IMR-90 (cell line): ENCODE data around the gene BHLHA15. TPM values are rescaled to one million over a fixed set of nuclear protein-coding genes. Genes with fewer than 3 reads are reported as not detected.

Experiments used
- ATAC-seq: fragments of 200-7000 bp; cut with Tn5 transposase; 2 replicates; pipeline ENCODE4 v1.9.1; 2020; ENCODE audit warnings: low read depth, mild to moderate bottlenecking, moderate library complexity
- BruUV-seq: library from RNA; stranded (reverse); fragments of 400-500 nt; replicated peaks from 2 replicates; lab custom pipeline; 2021; lab: Mats Ljungman, UMichigan
- CTCF ChIA-PET: fragments of 300-600 bp; formaldehyde crosslinking; extraction: SDS; loops from one replicate; lab custom pipeline; 2021; ENCODE audit warnings: antibody characterized with exemption; lab: Yijun Ruan, JAX
- POLR2A ChIA-PET: fragments of 300-600 bp; sonication (Branson Sonifier 250); formaldehyde crosslinking; loops from one replicate; lab custom pipeline; 2022; ENCODE audit warnings: antibody characterized with exemption; ENCODE audit not compliant: unreplicated experiment; lab: Charles Lee
- DNase-seq: peaks from one replicate; pipeline ENCODE4 v3.0.0; 2013
- H2AFZ ChIP-seq: replicated peaks from 2 replicates; pipeline ENCODE3; 2013; ENCODE audit warnings: low read length, mild to moderate bottlenecking; ENCODE audit not compliant: poor library complexity
- H2AK5ac ChIP-seq: 2 replicates; pipeline ENCODE4 v1.6.1; 2013; ENCODE audit warnings: low read depth, low read length, inconsistent platforms
- H2AK9ac ChIP-seq: replicated peaks from 2 replicates; pipeline ENCODE3; 2013; ENCODE audit warnings: mild to moderate bottlenecking, low read depth, low read length, moderate library complexity; ENCODE audit not compliant: poor library complexity
- H2BK120ac ChIP-seq: 2 replicates; pipeline ENCODE4 v1.6.1; 2013; ENCODE audit warnings: low read depth, low read length, inconsistent platforms
- H2BK15ac ChIP-seq: 3 replicates; pipeline ENCODE4 v1.6.1; 2013; ENCODE audit warnings: low read depth, low read length, inconsistent platforms
- H2BK20ac ChIP-seq: 2 replicates; pipeline ENCODE4 v1.6.1; 2013; ENCODE audit warnings: low read depth, mild to moderate bottlenecking, inconsistent platforms, low read length, moderate library complexity
- H2BK5ac ChIP-seq: 2 replicates; pipeline ENCODE4 v1.6.1; 2013; ENCODE audit warnings: mild to moderate bottlenecking, low read depth, low read length, inconsistent platforms; ENCODE audit not compliant: poor library complexity, severe bottlenecking
- H3K14ac ChIP-seq: replicated peaks from 2 replicates; pipeline ENCODE4 v1.6.1; 2013; ENCODE audit warnings: low read depth, low read length, inconsistent platforms
- H3K18ac ChIP-seq: 2 replicates; pipeline ENCODE4 v1.6.1; 2013; ENCODE audit warnings: low read depth, low read length, control low read depth
- H3K23ac ChIP-seq: 2 replicates; pipeline ENCODE4 v1.6.1; 2013; ENCODE audit warnings: low read depth, low read length, inconsistent platforms
- H3K27ac ChIP-seq: 2 replicates; pipeline ENCODE4 v1.5.1; 2013; ENCODE audit warnings: mild to moderate bottlenecking, control low read depth, low read length; ENCODE audit not compliant: insufficient read depth
- H3K27me3 ChIP-seq: 2 replicates; pipeline ENCODE4 v1.6.1; 2013; ENCODE audit warnings: low read length; ENCODE audit not compliant: control insufficient read depth, insufficient read depth
- H3K36me3 ChIP-seq: 2 replicates; pipeline ENCODE4 v1.6.1; 2013; ENCODE audit warnings: low read length, mixed read lengths; ENCODE audit not compliant: control insufficient read depth, insufficient read depth
- H3K4ac ChIP-seq: 2 replicates; pipeline ENCODE4 v1.6.1; 2013; ENCODE audit warnings: low read depth, low read length, inconsistent platforms
- H3K4me1 ChIP-seq: 2 replicates; pipeline ENCODE4 v1.6.1; 2013; ENCODE audit warnings: low read length, mixed read lengths; ENCODE audit not compliant: control insufficient read depth, insufficient read depth
- H3K4me2 ChIP-seq: 2 replicates; pipeline ENCODE4 v1.6.1; 2013; ENCODE audit warnings: low read depth, mild to moderate bottlenecking, control low read depth, low read length, moderate library complexity
- H3K4me3 ChIP-seq: 2 replicates; pipeline ENCODE4 v1.5.1; 2013; ENCODE audit warnings: low read depth, mild to moderate bottlenecking, control low read depth, low read length, moderate library complexity; ENCODE audit not compliant: insufficient read depth
- H3K56ac ChIP-seq: 2 replicates; pipeline ENCODE4 v1.6.1; 2013; ENCODE audit warnings: low read length, inconsistent platforms; ENCODE audit not compliant: insufficient read depth; ENCODE audit errors: extremely low read depth
- H3K79me1 ChIP-seq, 2 experiments: 2 replicates each; pipeline ENCODE4 v1.6.1; 2013; ENCODE audit warnings: low read length in 2 of 2, inconsistent platforms in 1 of 2, low read depth in 1 of 2
- H3K9ac ChIP-seq: 2 replicates; pipeline ENCODE4 v1.6.1; 2013; ENCODE audit warnings: low read depth, low read length, control low read depth
- H3K9me1 ChIP-seq: 2 replicates; pipeline ENCODE4 v1.6.1; 2013; ENCODE audit warnings: low read length, inconsistent platforms; ENCODE audit not compliant: insufficient read depth
- H3K9me3 ChIP-seq: 2 replicates; pipeline ENCODE4 v1.6.1; 2013; ENCODE audit warnings: low read length; ENCODE audit not compliant: control insufficient read depth, insufficient read depth
- H4K20me1 ChIP-seq: 2 replicates; pipeline ENCODE4 v1.6.1; 2013; ENCODE audit warnings: low read length, inconsistent platforms; ENCODE audit not compliant: insufficient read depth
- H4K5ac ChIP-seq: 2 replicates; pipeline ENCODE4 v1.6.1; 2013; ENCODE audit warnings: mild to moderate bottlenecking, low read depth, low read length, control low read depth
- H4K8ac ChIP-seq, 2 experiments: 2 replicates each; pipeline ENCODE4 v1.6.1; 2013; ENCODE audit warnings: low read depth in 2 of 2, low read length in 2 of 2, control low read depth in 1 of 2, inconsistent platforms in 1 of 2
- H4K91ac ChIP-seq: 2 replicates; pipeline ENCODE4 v1.6.1; 2013; ENCODE audit warnings: low read depth, low read length, inconsistent platforms; ENCODE audit not compliant: insufficient read depth
- MAZ ChIP-seq: IDR thresholded peaks from 2 replicates; pipeline ENCODE4 v1.6.1; 2012; ENCODE audit warnings: low read depth, mild to moderate bottlenecking, low read length, improper control_type of control experiment, moderate library complexity, borderline replicate concordance
- POLR2A ChIP-seq: IDR thresholded peaks from 2 replicates; pipeline ENCODE4 v1.6.1; 2012; ENCODE audit warnings: mild to moderate bottlenecking, low read depth, low read length
- RFX5 ChIP-seq: IDR thresholded peaks from 2 replicates; pipeline ENCODE4 v1.8.0; 2012; ENCODE audit warnings: low read depth, mild to moderate bottlenecking, low read length, moderate library complexity
- WGBS, 2 experiments: methylation state at CpG; one replicate each; pipeline versions ENCODE4 v1.1.5 to v1.1.7; 2013; ENCODE audit warnings: missing lambda C conversion rate in 2 of 2; ENCODE audit not compliant: insufficient read length in 1 of 2; ENCODE audit errors: extremely low coverage in 2 of 2; 5-methylcytosine and 5-hydroxymethylcytosine counted together
- dilution Hi-C: fragments of 300-500 bp; cut with HindIII; formaldehyde crosslinking; loops from one replicate; pipeline ENCODE4 v1.14.3; 2018; ENCODE audit warnings: low sequenced_read_pairs; ENCODE audit not compliant: unreplicated experiment
- in situ Hi-C: fragments of 300-500 bp; cut with MboI; formaldehyde crosslinking; loops from 3 replicates; pipeline ENCODE4 v1.14.3; 2019; ENCODE audit warnings: low sequenced_read_pairs, inconsistent platforms, mixed read lengths
- intact Hi-C: fragments of 100-400 bp; cut with micrococcal nuclease; formaldehyde crosslinking; loops from 2 replicates; pipeline ENCODE4 v1.10.0; 2022
- polyA plus RNA-seq, 3 experiments: library from polyadenylated mRNA; depleted of rRNA; stranded (reverse); fragments of >200 nt; gene quantifications; 2 replicates each; pipeline ENCODE4 v1.2.3, GENCODE V29; 2012; ENCODE audit warnings: low replicate concordance in 1 of 3
- total RNA-seq: library from RNA; depleted of rRNA; stranded (reverse); fragments of >200 nt; gene quantifications from 2 replicates; pipeline ENCODE4 v1.2.3, GENCODE V29; 2012
- TF ChIP-seq, protein P1 (sequence below): fragments of 150-350 bp; IDR thresholded peaks from 2 replicates; pipeline ENCODE4 v1.6.1; 2017; ENCODE audit warnings: mild to moderate bottlenecking, antibody characterized with exemption, low read length, low read depth

Gene BHLHA15
- total and polyA plus RNA-seq, 2 of the 4 experiments (the other 2 are of a cell fraction) = not detected

DNA sequence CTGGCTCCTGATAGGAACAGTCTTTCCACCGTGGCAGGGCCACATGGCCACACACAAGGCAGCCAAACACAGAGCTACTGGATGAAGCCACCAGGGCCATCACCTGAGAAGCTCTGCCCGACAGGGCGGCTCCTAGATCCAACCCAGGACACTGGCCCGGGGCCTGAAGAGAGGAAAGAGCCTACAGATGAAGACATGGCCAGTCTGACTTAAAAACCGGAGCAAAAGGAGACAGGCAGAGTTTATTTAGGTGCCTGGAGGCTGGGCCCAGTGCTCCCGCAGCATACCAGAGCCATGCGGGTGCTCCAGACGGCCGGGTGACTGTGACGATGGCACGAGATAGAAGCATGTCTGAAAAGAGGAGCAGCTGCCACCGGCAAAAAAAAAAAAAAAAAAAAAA, 36.9 kb downstream of the BHLHA15 start:
- dilution Hi-C loops (no loop called here), intact Hi-C loops (no loop called here), in situ Hi-C loops (no loop called here)
- Histone ChIP-seq H3K4me1 (peaks cover 4% of the 10 kb centered on the region), H3K9me1 (peaks cover 2% of the 10 kb centered on the region; the same call in 1 of the 2 replicates), H2BK5ac (no peak overlapping the region), H2BK15ac (no peak overlapping the region), H3K14ac (no peak overlapping the region), H4K5ac (no peak overlapping the region), H3K4me2 (no peak overlapping the region), H3K4ac (no peak overlapping the region), H3K27me3 (no peaks in the 10 kb centered on the region), H3K9me3 (no peaks in the 10 kb centered on the region), H2AFZ (no peak overlapping the region), H2AK9ac (no peak overlapping the region), H3K79me1 (peaks cover 23 to 30% of the 10 kb centered on the region in 2 experiments), H4K91ac (no peak overlapping the region), H3K56ac (no peak overlapping the region), H2BK20ac (no peak overlapping the region), H3K4me3 (no peak overlapping the region), H2BK120ac (no peak overlapping the region), H3K27ac (no peak overlapping the region), H4K20me1 (no peaks in the 10 kb centered on the region), H2AK5ac (no peak overlapping the region), H3K18ac (no peak overlapping the region), H3K23ac (no peak overlapping the region), H3K9ac (no peak overlapping the region), H3K36me3 (peaks cover 13% of the 10 kb centered on the region; the same call in 1 of the 2 replicates), H4K8ac (no peak overlapping the region)
- CTCF ChIA-PET = interaction anchor here (1.0 kb wide), 1 partner anchor 66 kb away, joined by 5 read pairs; no protein-coding TSS in a partner anchor
- POLR2A ChIA-PET = no interaction called here
- TF ChIP-seq RFX5 (no peak), MAZ (no peak), POLR2A (no peak)
- TF ChIP-seq, protein P1, sequence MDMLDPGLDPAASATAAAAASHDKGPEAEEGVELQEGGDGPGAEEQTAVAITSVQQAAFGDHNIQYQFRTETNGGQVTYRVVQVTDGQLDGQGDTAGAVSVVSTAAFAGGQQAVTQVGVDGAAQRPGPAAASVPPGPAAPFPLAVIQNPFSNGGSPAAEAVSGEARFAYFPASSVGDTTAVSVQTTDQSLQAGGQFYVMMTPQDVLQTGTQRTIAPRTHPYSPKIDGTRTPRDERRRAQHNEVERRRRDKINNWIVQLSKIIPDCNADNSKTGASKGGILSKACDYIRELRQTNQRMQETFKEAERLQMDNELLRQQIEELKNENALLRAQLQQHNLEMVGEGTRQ = no peak
- ATAC-seq (no peak), DNase-seq (no peak)
- WGBS, 2 experiments = 96% methylated on average over 3 of the region's 12 CpGs; no CpG with 5 or more reads in 1 of the 2 experiments
- no TSS peak for BruUV-seq
